Gastrocnemius medialis (tissue), 4 donors: Measurements from ENCODE around the gene PYROXD2. TPM values are rescaled to one million over a fixed set of nuclear protein-coding genes. Genes with fewer than 3 reads are reported as not detected.

Source experiments
- ATAC-seq, 2 donors: fragments of 150-250 bp; one replicate each; pipeline ENCODE4 v1.9.1; 2016
- DNase-seq, 2 donors: peaks; one replicate each; pipeline ENCODE4 v3.0.0-alpha.2; 2019
- H3K27ac ChIP-seq, 4 donors: fragments of 200-600 bp; sonication (generic); 1 replicate in 1 of 4; 2 replicates in 3 of 4; pipeline ENCODE4 v1.5.1; 2016 to 2018; ENCODE audit warnings: mild to moderate bottlenecking in 2 of 4, moderate library complexity in 1 of 4
- H3K27me3 ChIP-seq, 3 donors: fragments of 200-600 bp; sonication (generic) in 2 of 3; 1 replicate in 1 of 3; 2 replicates in 2 of 3; pipeline versions ENCODE4 v1.5.1 to v1.6.0; 2016 to 2019; ENCODE audit warnings: mild to moderate bottlenecking in 1 of 3, moderate library complexity in 1 of 3
- H3K36me3 ChIP-seq, 2 donors: fragments of 200-600 bp; sonication (generic) in 1 of 2; one replicate each; pipeline ENCODE4 v1.5.1; 2017 to 2018
- H3K4me1 ChIP-seq, 2 donors: fragments of 200-600 bp; sonication (generic) in 1 of 2; one replicate each; pipeline ENCODE4 v1.5.1; 2016 to 2017; ENCODE audit warnings: mild to moderate bottlenecking in 2 of 2
- H3K4me3 ChIP-seq, 4 donors: fragments of 200-600 bp; sonication (generic) in 3 of 4; 1 replicate in 1 of 4; 2 replicates in 3 of 4; pipeline ENCODE4 v1.5.1; 2016 to 2019; ENCODE audit warnings: mild to moderate bottlenecking in 2 of 4
- H3K9me3 ChIP-seq, 3 donors: fragments of 200-600 bp; sonication (generic) in 2 of 3; 1 replicate in 1 of 3; 2 replicates in 2 of 3; pipeline ENCODE4 v1.5.1; 2016 to 2019
- CTCF ChIP-seq, 5 experiments: fragments of 450-650 bp in 3 of 5; fragments of 200-600 bp in 2 of 5; sonication (generic) in 2 of 5; IDR thresholded peaks in 4 of 5; conservative IDR thresholded peaks in 1 of 5; 1 replicate in 4 of 5; 2 replicates in 1 of 5; pipeline ENCODE4 v1.5.1; 2016 to 2019; ENCODE audit warnings: antibody characterized with exemption in 5 of 5, mild to moderate bottlenecking in 3 of 5, moderate library complexity in 3 of 5
- POLR2A ChIP-seq, 2 donors: fragments of 450-650 bp; IDR thresholded peaks; one replicate each; pipeline ENCODE4 v1.6.1; 2017; ENCODE audit warnings: antibody characterized with exemption in 2 of 2, mild to moderate bottlenecking in 2 of 2, moderate library complexity in 2 of 2
- in situ Hi-C, 4 donors: fragments of 200-750 bp; cut with MboI; loops; one replicate each; pipeline versions ENCODE4 v1.15.0 to v1.8.0; 2017; ENCODE audit warnings: low sequenced_read_pairs in 4 of 4
- intact Hi-C: fragments of 100-400 bp; cut with DNase I; formaldehyde crosslinking; loops from one replicate; pipeline ENCODE4 v1.15.1; 2023; ENCODE audit warnings: low total_unique reads
- total RNA-seq, 4 donors: library from RNA; depleted of rRNA; stranded (reverse); fragments of >200 nt; gene quantifications; one replicate each; pipeline versions ENCODE4 v1.1.0 to v1.2.3, GENCODE V29; 2016

PYROXD2 gene
- total RNA-seq, 4 donors from 2014 or later = 0.22 to 7.8 (median 1.3) TPM

DNA sequence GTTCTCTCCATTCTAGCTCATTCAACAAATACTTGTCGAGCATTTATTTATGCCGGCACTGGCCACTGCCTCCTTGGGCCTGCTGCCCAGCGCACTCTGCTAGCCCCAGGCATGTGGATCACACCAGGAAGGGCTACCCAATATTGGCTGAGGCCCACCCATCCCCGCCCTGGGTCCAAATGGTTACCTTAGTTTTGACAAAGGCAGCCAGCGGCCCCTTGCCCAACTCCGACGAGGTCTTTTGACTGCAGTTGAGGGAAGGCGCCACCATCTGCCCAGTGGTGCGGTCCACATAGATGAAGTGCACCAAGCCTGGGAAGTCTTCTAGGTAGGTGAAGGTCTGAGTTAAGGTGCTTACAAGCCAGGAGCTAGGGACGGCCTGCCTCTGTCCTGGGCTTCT, 7.2 kb upstream of the PYROXD2 start:
- intact Hi-C loops (no loop called here), in situ Hi-C loops (no loop called here)
- H3K4me1 ChIP-seq = no peaks in the 10 kb centered on the region
- H3K27ac ChIP-seq = no peak overlapping the region
- ATAC-seq (no peak), DNase-seq (no peak)
- H3K27me3 ChIP-seq = no peaks in the 10 kb centered on the region
- no peaks in the 10 kb centered on the region for H3K9me3 ChIP-seq
- TF ChIP-seq POLR2A (IDR thresholded peaks at IDR 0.05) (no peak), CTCF (IDR thresholded peaks at IDR 0.05 in 4 of 5, conservative IDR thresholded peaks at IDR 0.05 in 1 of 5) (no peak)
- H3K36me3 ChIP-seq = peaks cover 0 to 25% of the 10 kb centered on the region in 2 donors
- H3K4me3 ChIP-seq = no peak overlapping the region

- ATAC-seq (no peak), DNase-seq (no peak)
- Histone ChIP-seq H3K4me1 (peaks cover 0 to 3% of the 10 kb centered on the region in 2 donors), H3K27ac (no peak overlapping the region), H3K27me3 (no peaks in the 10 kb centered on the region), H3K9me3 (no peaks in the 10 kb centered on the region), H3K36me3 (peaks cover 0 to 16% of the 10 kb centered on the region in 2 donors), H3K4me3 (no peak overlapping the region)
- intact Hi-C loops (no loop called here), in situ Hi-C loops (no loop called here)
- TF ChIP-seq CTCF (IDR thresholded peaks at IDR 0.05 in 4 of 5, conservative IDR thresholded peaks at IDR 0.05 in 1 of 5) = no peak
- TF ChIP-seq POLR2A (IDR thresholded peaks at IDR 0.05) = no peak
Observed at GRCh38 chr10:98420786-98421185, 5.8 kb upstream of the PYROXD2 start.

- H3K27me3 ChIP-seq = no peaks in the 10 kb centered on the region
- peaks cover 0 to 13% of the 10 kb centered on the region in 2 donors for H3K36me3 ChIP-seq
- H3K27ac ChIP-seq = no peak overlapping the region
- intact Hi-C loops = no loop called here
- no peak for ATAC-seq
- H3K9me3 ChIP-seq = no peaks in the 10 kb centered on the region
- no peak for DNase-seq
- H3K4me3 ChIP-seq = no peak overlapping the region
- H3K4me1 ChIP-seq = peaks cover 8 to 10% of the 10 kb centered on the region in 2 donors
- in situ Hi-C loops = no loop called here
- TF ChIP-seq POLR2A (IDR thresholded peaks at IDR 0.05) (no peak), CTCF (IDR thresholded peaks at IDR 0.05 in 4 of 5, conservative IDR thresholded peaks at IDR 0.05 in 1 of 5) (no peak)
Observed at GRCh38 chr10:98419469-98420261, 4.7 kb upstream of the PYROXD2 start.

DNA sequence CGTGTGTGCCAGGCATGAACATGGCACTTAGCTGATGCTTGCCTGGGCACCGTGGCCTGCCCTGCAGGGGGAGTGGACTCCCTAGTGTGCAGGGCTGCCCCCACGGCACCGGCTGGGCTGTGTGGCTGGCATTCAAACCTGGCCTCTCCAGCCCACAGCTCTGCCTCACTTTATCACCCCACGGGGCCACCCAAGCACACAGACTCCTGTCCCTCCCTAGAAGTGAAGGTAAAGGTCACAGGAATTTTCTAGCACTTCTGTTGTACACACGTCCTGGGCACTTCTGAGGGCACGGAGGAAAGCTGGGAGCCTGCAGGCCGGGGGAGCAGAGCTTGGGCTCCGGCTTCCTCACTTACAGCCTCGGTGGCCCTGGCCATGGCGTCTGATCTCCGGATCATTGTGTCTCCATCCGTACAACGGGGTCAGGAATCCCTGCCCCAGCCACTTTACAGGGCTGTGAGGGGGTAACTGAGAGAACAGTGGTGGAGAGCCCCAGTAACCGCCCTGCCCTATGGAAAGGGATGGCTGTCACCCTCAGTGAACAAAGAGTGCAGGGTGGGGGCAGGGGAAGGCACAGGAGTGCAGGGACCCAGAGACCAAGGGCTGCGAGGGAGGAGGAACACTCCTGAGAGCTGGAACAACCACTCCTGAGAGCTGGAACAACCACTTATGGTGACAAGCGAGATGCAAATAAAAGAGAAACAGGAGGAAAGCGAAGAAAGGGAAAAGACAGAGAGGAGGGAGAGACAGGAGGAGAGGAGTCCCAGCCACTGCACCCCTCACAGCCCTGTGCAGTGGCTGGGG, 3.9 kb upstream of the PYROXD2 start:
- Histone ChIP-seq H3K27me3 (no peaks in the 10 kb centered on the region), H3K4me3 (no peak overlapping the region), H3K4me1 (peaks cover 13 to 18% of the 10 kb centered on the region in 2 donors), H3K36me3 (peaks cover 0 to 13% of the 10 kb centered on the region in 2 donors), H3K9me3 (no peaks in the 10 kb centered on the region), H3K27ac (no peak overlapping the region)
- intact Hi-C loops = no loop called here
- no peak for TF ChIP-seq CTCF (IDR thresholded peaks at IDR 0.05 in 4 of 5, conservative IDR thresholded peaks at IDR 0.05 in 1 of 5)
- no peak for TF ChIP-seq POLR2A (IDR thresholded peaks at IDR 0.05)
- in situ Hi-C loops = no loop called here
- no peak for DNase-seq
- no peak for ATAC-seq
